A549 (cell line): ENCODE data around the gene GNAT3.

ENCODE experiments used
- CTCF ChIP-seq: fragments of >200 bp; sonication (Bioruptor Twin); formaldehyde crosslinking; IDR thresholded peaks from 3 replicates; pipeline ENCODE4 v1.5.1; 2016
- EP300 ChIP-seq, 2 experiments: fragments of >200 bp; sonication (Bioruptor Twin); formaldehyde crosslinking; IDR thresholded peaks; 2 replicates in 1 of 2; 3 replicates in 1 of 2; pipeline ENCODE4 v1.6.1; 2016 to 2017
- ESRRA ChIP-seq: fragments of 150-350 bp; IDR thresholded peaks from 2 replicates; pipeline ENCODE4 v1.6.1; 2014; ENCODE audit warnings: mild to moderate bottlenecking, low read length, borderline replicate concordance
- HDAC2 ChIP-seq: fragments of 200-600 bp; sonication (generic); IDR thresholded peaks from 2 replicates; pipeline ENCODE4 v1.6.1; 2016
- PBX3 ChIP-seq: IDR thresholded peaks from 2 replicates; pipeline ENCODE4 v1.6.1; 2012
- RCOR1 ChIP-seq: fragments of 150-350 bp; IDR thresholded peaks from 2 replicates; pipeline ENCODE4 v1.6.1; 2014; ENCODE audit warnings: antibody characterized with exemption, low read length, low read depth
- SREBF2 ChIP-seq: fragments of 450-650 bp; IDR thresholded peaks from 2 replicates; pipeline ENCODE4 v1.6.1; 2014; ENCODE audit warnings: mild to moderate bottlenecking, moderate library complexity
- ZC3H11A ChIP-seq: fragments of 450-650 bp; IDR thresholded peaks from 2 replicates; pipeline ENCODE4 v1.6.1; 2014; ENCODE audit warnings: antibody characterized with exemption, mild to moderate bottlenecking

DNA sequence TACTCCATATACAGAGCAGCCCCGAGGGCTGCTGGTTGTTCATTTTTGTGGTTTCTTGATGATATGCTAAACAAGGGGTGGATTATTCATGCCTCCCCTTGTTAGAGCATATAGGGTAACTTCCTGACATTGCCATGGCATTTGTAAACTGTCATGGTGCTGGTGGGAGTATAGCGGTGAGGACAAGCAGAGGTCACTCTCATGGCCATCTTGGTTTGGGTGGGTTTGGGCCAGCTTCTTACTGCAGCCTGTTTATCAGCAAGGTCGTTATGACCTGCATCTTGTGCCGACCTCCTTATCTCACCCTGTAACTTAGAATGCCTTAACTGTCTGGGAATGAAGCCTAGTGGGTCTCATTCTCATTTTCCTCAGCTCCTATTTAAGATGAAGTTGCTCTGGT is 31.3 kb downstream of the GNAT3 start:
- TF ChIP-seq ESRRA = no peak
- no peak for TF ChIP-seq RCOR1
- no peak for TF ChIP-seq HDAC2
- no peak for TF ChIP-seq CTCF
- TF ChIP-seq SREBF2 = no peak
- TF ChIP-seq EP300 (IDR thresholded peaks at IDR 0.05) = no peak
- TF ChIP-seq ZC3H11A = no peak
- TF ChIP-seq PBX3 = no peak
